Testis (tissue), 2 donors: ENCODE measurements around the gene PTPRG.

Source experiments
- POLR2A ChIP-seq: fragments of 450-650 bp; IDR thresholded peaks from one replicate; pipeline ENCODE4 v1.6.1; 2017; ENCODE audit warnings: antibody characterized with exemption, mild to moderate bottlenecking, moderate library complexity
- TF ChIP-seq, protein P1 (sequence below), 3 experiments: fragments of 450-650 bp in 2 of 3; fragments of 200-600 bp in 1 of 3; sonication (generic) in 1 of 3; IDR thresholded peaks; one replicate each; pipeline ENCODE4 v1.5.1; 2016 to 2019; ENCODE audit warnings: antibody characterized with exemption in 3 of 3, mild to moderate bottlenecking in 2 of 3, moderate library complexity in 1 of 3

DNA sequence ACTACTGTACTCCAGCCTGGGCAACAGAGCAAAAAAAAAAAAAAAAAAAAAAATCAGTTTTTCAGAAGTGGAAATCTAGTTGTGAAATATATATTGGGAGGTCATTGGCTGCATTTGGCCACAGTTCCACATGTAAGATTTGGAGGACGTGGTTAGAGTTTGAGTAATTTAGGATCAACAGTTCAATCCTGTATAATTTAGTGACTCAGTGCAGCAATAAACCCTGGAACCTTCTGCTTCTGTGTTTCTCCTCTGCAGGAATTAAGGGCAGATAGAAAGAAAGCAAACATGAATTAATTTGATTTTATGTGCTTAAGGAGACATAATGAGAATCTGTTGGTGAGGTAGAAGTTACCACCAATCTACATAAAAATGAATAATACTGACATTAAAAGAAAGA, 347.0 kb downstream of the PTPRG start:
- no peak for TF ChIP-seq POLR2A
- TF ChIP-seq, protein P1, sequence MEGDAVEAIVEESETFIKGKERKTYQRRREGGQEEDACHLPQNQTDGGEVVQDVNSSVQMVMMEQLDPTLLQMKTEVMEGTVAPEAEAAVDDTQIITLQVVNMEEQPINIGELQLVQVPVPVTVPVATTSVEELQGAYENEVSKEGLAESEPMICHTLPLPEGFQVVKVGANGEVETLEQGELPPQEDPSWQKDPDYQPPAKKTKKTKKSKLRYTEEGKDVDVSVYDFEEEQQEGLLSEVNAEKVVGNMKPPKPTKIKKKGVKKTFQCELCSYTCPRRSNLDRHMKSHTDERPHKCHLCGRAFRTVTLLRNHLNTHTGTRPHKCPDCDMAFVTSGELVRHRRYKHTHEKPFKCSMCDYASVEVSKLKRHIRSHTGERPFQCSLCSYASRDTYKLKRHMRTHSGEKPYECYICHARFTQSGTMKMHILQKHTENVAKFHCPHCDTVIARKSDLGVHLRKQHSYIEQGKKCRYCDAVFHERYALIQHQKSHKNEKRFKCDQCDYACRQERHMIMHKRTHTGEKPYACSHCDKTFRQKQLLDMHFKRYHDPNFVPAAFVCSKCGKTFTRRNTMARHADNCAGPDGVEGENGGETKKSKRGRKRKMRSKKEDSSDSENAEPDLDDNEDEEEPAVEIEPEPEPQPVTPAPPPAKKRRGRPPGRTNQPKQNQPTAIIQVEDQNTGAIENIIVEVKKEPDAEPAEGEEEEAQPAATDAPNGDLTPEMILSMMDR (IDR thresholded peaks at IDR 0.05) = no peak
